Esophagus muscularis mucosa (tissue), 3 donors: ENCODE results near the gene FBN1.

Source experiments
- EP300 ChIP-seq: sonication (generic); formaldehyde crosslinking; IDR thresholded peaks from one replicate; pipeline ENCODE4 v1.6.1; 2017; ENCODE audit warnings: antibody characterized with exemption
- TF ChIP-seq, protein P1 (sequence below), 3 experiments: fragments of 200-600 bp in 2 of 3; fragments of 450-650 bp in 1 of 3; sonication (generic) in 2 of 3; IDR thresholded peaks; one replicate each; pipeline ENCODE4 v1.5.1; 2017 to 2019; ENCODE audit warnings: antibody characterized with exemption in 3 of 3, mild to moderate bottlenecking in 2 of 3, moderate library complexity in 1 of 3

DNA sequence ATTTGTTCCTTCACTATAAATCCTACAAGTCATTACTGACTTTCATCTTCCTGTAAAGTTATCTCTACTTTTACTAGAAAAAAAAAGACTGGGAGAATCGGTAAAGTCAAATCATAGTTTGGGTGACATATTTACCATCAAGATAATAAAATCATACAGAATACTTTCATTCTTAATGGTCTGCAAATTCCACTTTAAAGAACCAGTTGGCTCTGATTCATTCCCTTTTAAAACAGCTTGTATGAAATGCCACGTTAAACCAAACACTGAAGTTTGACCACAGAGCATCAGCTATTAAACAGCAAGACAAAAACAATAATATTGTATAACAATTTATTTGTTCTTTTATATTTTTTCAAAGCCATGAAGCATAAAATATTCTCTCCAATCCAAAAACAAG is 100.7 kb downstream of the FBN1 start:
- TF ChIP-seq EP300: no peak
- TF ChIP-seq, protein P1, sequence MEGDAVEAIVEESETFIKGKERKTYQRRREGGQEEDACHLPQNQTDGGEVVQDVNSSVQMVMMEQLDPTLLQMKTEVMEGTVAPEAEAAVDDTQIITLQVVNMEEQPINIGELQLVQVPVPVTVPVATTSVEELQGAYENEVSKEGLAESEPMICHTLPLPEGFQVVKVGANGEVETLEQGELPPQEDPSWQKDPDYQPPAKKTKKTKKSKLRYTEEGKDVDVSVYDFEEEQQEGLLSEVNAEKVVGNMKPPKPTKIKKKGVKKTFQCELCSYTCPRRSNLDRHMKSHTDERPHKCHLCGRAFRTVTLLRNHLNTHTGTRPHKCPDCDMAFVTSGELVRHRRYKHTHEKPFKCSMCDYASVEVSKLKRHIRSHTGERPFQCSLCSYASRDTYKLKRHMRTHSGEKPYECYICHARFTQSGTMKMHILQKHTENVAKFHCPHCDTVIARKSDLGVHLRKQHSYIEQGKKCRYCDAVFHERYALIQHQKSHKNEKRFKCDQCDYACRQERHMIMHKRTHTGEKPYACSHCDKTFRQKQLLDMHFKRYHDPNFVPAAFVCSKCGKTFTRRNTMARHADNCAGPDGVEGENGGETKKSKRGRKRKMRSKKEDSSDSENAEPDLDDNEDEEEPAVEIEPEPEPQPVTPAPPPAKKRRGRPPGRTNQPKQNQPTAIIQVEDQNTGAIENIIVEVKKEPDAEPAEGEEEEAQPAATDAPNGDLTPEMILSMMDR (IDR thresholded peaks at IDR 0.05): no peak
